LHCN-M2 (cell line): ENCODE measurements around the gene THADA. TPM values are rescaled to one million over a fixed set of nuclear protein-coding genes. Genes with fewer than 3 reads are reported as not detected.
"Not testable (repeated sequence)": the region's sequence is repeated elsewhere in the genome, so short reads cannot be mapped to it uniquely, and the experiment has no call there.

ENCODE experiments used
- DNase-seq: peaks from one replicate; pipeline ENCODE4 v3.0.0-alpha.2; 2012; ENCODE audit warnings: low read depth
- total RNA-seq: library from RNA; depleted of rRNA; stranded (reverse); fragments of >200 nt; gene quantifications from 2 replicates; pipeline ENCODE4 v1.2.3, GENCODE V29; 2014

The THADA gene
- total RNA-seq, 1 experiment from 2014 or later = 20.2 TPM

GRCh38 chr2:43465234-43465633, 130.6 kb downstream of the THADA start:
- DNase-seq = no peak

GRCh38 chr2:43464590-43464989, 131.2 kb downstream of the THADA start:
- peak; percentile 90 for DNase-seq

- DNase-seq = peak; percentile 84
These were observed 132.8 kb downstream of the THADA start for GRCh38 chr2:43462866-43463641.

- no peak for DNase-seq
These were observed 134.3 kb downstream of the THADA start for GRCh38 chr2:43461453-43462073.

- DNase-seq = no peak
These were observed 135.1 kb downstream of the THADA start for GRCh38 chr2:43460611-43461365.

- DNase-seq = no peak
These were observed 135.7 kb downstream of the THADA start for GRCh38 chr2:43460174-43460546.

- peak; percentile 77 for DNase-seq
These were observed 136.2 kb downstream of the THADA start for GRCh38 chr2:43459446-43460173.

- peak; percentile 84 for DNase-seq
These were observed 137.7 kb downstream of the THADA start for GRCh38 chr2:43458014-43458628.

GRCh38 chr2:43455731-43456642, 139.9 kb downstream of the THADA start:
- peak; percentile 97 for DNase-seq

- peak; percentile 81 for DNase-seq
These were observed 140.5 kb downstream of the THADA start for GRCh38 chr2:43455296-43455695.

GRCh38 chr2:43454791-43455190, 141.0 kb downstream of the THADA start:
- DNase-seq = peak; percentile 81

- DNase-seq = no peak
These were observed 142.4 kb downstream of the THADA start for GRCh38 chr2:43453179-43454170.

GRCh38 chr2:43452318-43452731, 143.5 kb downstream of the THADA start:
- no peak for DNase-seq

GRCh38 chr2:43450617-43451016, 145.2 kb downstream of the THADA start:
- DNase-seq = no peak

- DNase-seq = no peak
These were observed 147.1 kb downstream of the THADA start for GRCh38 chr2:43448822-43449110.

GRCh38 chr2:43448011-43448821, 147.6 kb downstream of the THADA start:
- DNase-seq = peak; percentile 70

GRCh38 chr2:43446755-43447154, 149.1 kb downstream of the THADA start:
- not testable (repeated sequence) for DNase-seq

- no peak for DNase-seq
These were observed 150.1 kb downstream of the THADA start for GRCh38 chr2:43445781-43446180.
